ENCODE results near the gene PANX2. TPM values are rescaled to one million over a fixed set of nuclear protein-coding genes. Genes with fewer than 3 reads are reported as not detected.

The PANX2 gene
- total RNA-seq, 1 donor from 2014 or later, result 3.0 TPM

GRCh38 chr22:50226875-50227165 lies 56.3 kb downstream of the PANX2 start:
- Mint-ChIP-seq H3K27me3 (ENCODE audit: low read depth) (no peaks in the 10 kb centered on the region), H3K4me3 (ENCODE audit: unreplicated experiment) (no peak overlapping the region), H3K4me1 (ENCODE audit: low read depth) (no peaks in the 10 kb centered on the region), H3K27ac (ENCODE audit: unreplicated experiment) (no peak overlapping the region), H3K36me3 (ENCODE audit: low read depth) (peaks cover 16% of the 10 kb centered on the region), H3K9me3 (ENCODE audit: low read depth) (no peaks in the 10 kb centered on the region)
- TF ChIP-seq, protein P1, sequence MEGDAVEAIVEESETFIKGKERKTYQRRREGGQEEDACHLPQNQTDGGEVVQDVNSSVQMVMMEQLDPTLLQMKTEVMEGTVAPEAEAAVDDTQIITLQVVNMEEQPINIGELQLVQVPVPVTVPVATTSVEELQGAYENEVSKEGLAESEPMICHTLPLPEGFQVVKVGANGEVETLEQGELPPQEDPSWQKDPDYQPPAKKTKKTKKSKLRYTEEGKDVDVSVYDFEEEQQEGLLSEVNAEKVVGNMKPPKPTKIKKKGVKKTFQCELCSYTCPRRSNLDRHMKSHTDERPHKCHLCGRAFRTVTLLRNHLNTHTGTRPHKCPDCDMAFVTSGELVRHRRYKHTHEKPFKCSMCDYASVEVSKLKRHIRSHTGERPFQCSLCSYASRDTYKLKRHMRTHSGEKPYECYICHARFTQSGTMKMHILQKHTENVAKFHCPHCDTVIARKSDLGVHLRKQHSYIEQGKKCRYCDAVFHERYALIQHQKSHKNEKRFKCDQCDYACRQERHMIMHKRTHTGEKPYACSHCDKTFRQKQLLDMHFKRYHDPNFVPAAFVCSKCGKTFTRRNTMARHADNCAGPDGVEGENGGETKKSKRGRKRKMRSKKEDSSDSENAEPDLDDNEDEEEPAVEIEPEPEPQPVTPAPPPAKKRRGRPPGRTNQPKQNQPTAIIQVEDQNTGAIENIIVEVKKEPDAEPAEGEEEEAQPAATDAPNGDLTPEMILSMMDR (IDR thresholded peaks at IDR 0.05), result no peak
- DNase-seq (ENCODE audit: low spot score), result no peak

DNA sequence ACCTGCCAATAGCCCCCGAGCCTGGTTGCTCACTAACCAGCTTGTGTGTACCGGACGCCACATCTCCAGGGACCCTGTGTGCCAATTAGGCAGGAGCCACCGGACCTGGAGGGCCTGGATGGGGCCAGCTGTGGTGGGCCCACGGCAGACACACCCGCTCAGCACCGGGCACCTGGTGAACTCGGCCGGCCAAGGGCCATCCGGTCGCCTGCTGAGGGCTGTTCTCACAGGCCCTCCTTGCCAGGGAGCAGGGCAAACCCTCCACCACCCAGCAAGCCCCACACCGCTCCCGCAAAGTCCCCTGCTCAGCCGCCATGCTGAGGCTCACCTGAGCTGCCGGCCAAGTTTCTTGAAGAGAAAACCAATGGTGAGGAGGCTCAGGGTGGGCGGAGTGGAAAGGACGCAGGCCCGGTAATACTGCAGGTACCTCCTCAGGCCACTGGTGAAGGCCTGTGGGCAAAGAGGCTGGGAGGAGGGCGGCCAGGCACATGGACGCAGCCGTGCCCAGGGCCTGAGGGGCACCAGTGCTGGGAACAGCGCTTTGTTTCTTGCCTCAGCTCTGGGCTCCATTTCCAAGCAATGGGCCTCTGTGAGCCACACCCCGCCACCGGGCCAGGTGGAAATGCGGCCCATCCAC lies 57.2 kb downstream of the PANX2 start:
- Mint-ChIP-seq H3K27me3 (ENCODE audit: low read depth) (no peaks in the 10 kb centered on the region), H3K4me3 (ENCODE audit: unreplicated experiment) (no peak overlapping the region), H3K27ac (ENCODE audit: unreplicated experiment) (no peak overlapping the region), H3K4me1 (ENCODE audit: low read depth) (no peaks in the 10 kb centered on the region), H3K9me3 (ENCODE audit: low read depth) (no peaks in the 10 kb centered on the region), H3K36me3 (ENCODE audit: low read depth) (peaks cover 16% of the 10 kb centered on the region)
- TF ChIP-seq, protein P1 (IDR thresholded peaks at IDR 0.05), result no peak
- no peak for DNase-seq (ENCODE audit: low spot score)

- no peak for DNase-seq (ENCODE audit: low spot score)
- H3K9me3 Mint-ChIP-seq (ENCODE audit: low read depth), result no peaks in the 10 kb centered on the region
- no peaks in the 10 kb centered on the region for H3K4me1 Mint-ChIP-seq (ENCODE audit: low read depth)
- H3K27me3 Mint-ChIP-seq (ENCODE audit: low read depth), result no peaks in the 10 kb centered on the region
- H3K4me3 Mint-ChIP-seq (ENCODE audit: unreplicated experiment), result no peak overlapping the region
- peaks cover 12% of the 10 kb centered on the region for H3K36me3 Mint-ChIP-seq (ENCODE audit: low read depth)
- H3K27ac Mint-ChIP-seq (ENCODE audit: unreplicated experiment), result no peak overlapping the region
- TF ChIP-seq, protein P1 (IDR thresholded peaks at IDR 0.05), result no peak
Observed at GRCh38 chr22:50228366-50228765, 57.8 kb downstream of the PANX2 start.

DNA sequence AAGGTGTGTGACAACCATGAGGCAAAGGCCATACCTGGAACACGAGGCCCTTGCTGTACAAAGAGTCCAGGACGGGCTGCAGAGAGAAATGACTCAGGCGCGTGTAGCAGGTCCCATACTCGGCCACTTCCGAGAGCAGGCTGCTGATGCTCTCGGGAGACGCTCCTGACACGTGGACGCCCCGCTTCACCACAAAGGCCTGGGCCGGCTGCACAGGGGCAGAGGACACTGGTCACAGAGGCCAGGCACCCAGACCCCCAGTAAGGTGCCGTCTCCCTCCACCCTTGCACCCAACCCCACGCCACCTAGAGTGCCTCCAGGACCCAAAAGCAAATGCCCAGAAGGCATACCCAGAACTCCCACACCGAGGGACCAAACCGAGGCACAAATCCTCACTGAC lies 58.8 kb downstream of the PANX2 start:
- H3K27me3 Mint-ChIP-seq (ENCODE audit: low read depth), result no peaks in the 10 kb centered on the region
- H3K27ac Mint-ChIP-seq (ENCODE audit: unreplicated experiment), result no peak overlapping the region
- H3K9me3 Mint-ChIP-seq (ENCODE audit: low read depth), result no peaks in the 10 kb centered on the region
- H3K4me3 Mint-ChIP-seq (ENCODE audit: unreplicated experiment), result no peak overlapping the region
- H3K36me3 Mint-ChIP-seq (ENCODE audit: low read depth), result peaks cover 9% of the 10 kb centered on the region
- no peaks in the 10 kb centered on the region for H3K4me1 Mint-ChIP-seq (ENCODE audit: low read depth)
- TF ChIP-seq, protein P1 (IDR thresholded peaks at IDR 0.05), result no peak
- DNase-seq (ENCODE audit: low spot score), result no peak

Other genes with a start within 250 kb of the PANX2 start
- gene PIM3, start 210.0 kb upstream of the PANX2 start, total RNA-seq, result 12.0 to 18.2 TPM (median 16.8 TPM) in 3 replicates
- gene IL17REL, start 158.0 kb upstream of the PANX2 start, total RNA-seq, result 0.17 to 0.23 TPM in 2 of 3 replicates, not detected in the other
- gene TTLL8, start 112.4 kb upstream of the PANX2 start, total RNA-seq, result not detected in 3 replicates
- gene MLC1, start 85.3 kb upstream of the PANX2 start, total RNA-seq, result 0.38 to 0.77 TPM (median 0.50 TPM) in 3 replicates
- 0.51 to 1.1 TPM (median 1.1 TPM) in 3 replicates for gene MOV10L1, start 80.7 kb upstream of the PANX2 start, total RNA-seq
- 18.5 to 20.5 TPM (median 20.2 TPM) in 3 replicates for gene TRABD, start 15.2 kb downstream of the PANX2 start, total RNA-seq
- 14.8 to 22.8 TPM (median 17.1 TPM) in 3 replicates for gene SELENOO, start 30.3 kb downstream of the PANX2 start, total RNA-seq
- gene TUBGCP6, start 74.3 kb downstream of the PANX2 start, total RNA-seq, result 31.2 to 46.3 TPM (median 32.2 TPM) in 3 replicates
- gene HDAC10, start 80.5 kb downstream of the PANX2 start, total RNA-seq, result 29.1 to 36.8 TPM (median 35.3 TPM) in 3 replicates
- 34.6 to 46.6 TPM (median 44.7 TPM) in 3 replicates for gene MAPK12, start 91.0 kb downstream of the PANX2 start, total RNA-seq
- 9.3 to 19.9 TPM (median 17.7 TPM) in 3 replicates for gene MAPK11, start 99.6 kb downstream of the PANX2 start, total RNA-seq
- gene PLXNB2, start 136.9 kb downstream of the PANX2 start, total RNA-seq, result 300 to 356 TPM (median 346 TPM) in 3 replicates
- gene DENND6B, start 156.3 kb downstream of the PANX2 start, total RNA-seq, result 7.7 to 8.8 TPM (median 8.1 TPM) in 3 replicates
- 46.2 to 53.1 TPM (median 47.1 TPM) in 3 replicates for gene PPP6R2, start 172.6 kb downstream of the PANX2 start, total RNA-seq

All from chondrocyte (in vitro differentiated cells).